Pancreas (tissue), 10 donors: ENCODE results near the gene HYAL2. TPM values are rescaled to one million over a fixed set of nuclear protein-coding genes. Genes with fewer than 3 reads are reported as not detected.

ENCODE experiments used
- ATAC-seq, 4 donors: fragments of 200-7000 bp; cut with Tn5 transposase; one replicate each; pipeline versions ENCODE4 v1.8.0 to v1.9.1; 2020; ENCODE audit warnings: mild to moderate bottlenecking in 4 of 4, moderate library complexity in 4 of 4
- DNase-seq, 6 donors: peaks; one replicate each; pipeline ENCODE4 v3.0.0-alpha.2; 2020
- FAIRE-seq: peaks from 2 replicates; lab custom pipeline; 2012; peaks lifted over from hg19 to GRCh38; lab: Jason Lieb, UNC
- H3K27ac ChIP-seq, 4 donors: fragments of 200-600 bp; sonication (generic); 1 replicate in 3 of 4; 2 replicates in 1 of 4; pipeline versions ENCODE4 v1.5.0 to v1.8.0; 2020
- H3K27me3 ChIP-seq, 4 donors: fragments of 200-600 bp; one replicate each; pipeline ENCODE4 v1.8.0; 2021
- H3K36me3 ChIP-seq, 3 donors: fragments of 200-600 bp; sonication (generic) in 1 of 3; one replicate each; pipeline versions ENCODE4 v1.5.0 to v1.8.0; 2020 to 2021
- H3K4me1 ChIP-seq, 3 donors: fragments of 200-600 bp; one replicate each; pipeline ENCODE4 v1.8.0; 2021
- H3K4me3 ChIP-seq, 4 donors: fragments of 200-600 bp; sonication (generic) in 2 of 4; one replicate each; pipeline versions ENCODE4 v1.5.0 to v1.8.0; 2020 to 2021
- H3K9me3 ChIP-seq, 4 donors: fragments of 200-600 bp; one replicate each; pipeline ENCODE4 v1.8.0; 2021
- WGBS, 2 donors: extraction: QIAGEN DNeasy Blood & Tissue Kit; methylation state at CpG; one replicate each; pipeline ENCODE4 v1.1.7; 2013; 5-methylcytosine and 5-hydroxymethylcytosine counted together
- intact Hi-C, 3 donors: fragments of 100-400 bp; cut with DNase I; formaldehyde crosslinking; loops; one replicate each; pipeline versions ENCODE4 v1.11.1 to v1.14.2; 2022
- polyA plus RNA-seq, 2 donors: library from polyadenylated mRNA; stranded (reverse); fragments of 200-250 nt; gene quantifications; one replicate each; pipeline ENCODE4 v1.2.3, GENCODE V29; 2013
- total RNA-seq, 6 donors: library from RNA; stranded (reverse); fragmentation: NEBNext Ultra II Directional in 4 of 6; extraction: Animal tissue kit (Norgen Biotek cat#: 25700) in 4 of 6; gene quantifications; one replicate each; pipeline versions ENCODE4 v1.2.1 to v1.2.4, GENCODE V29; 2021 to 2023
- TF ChIP-seq, protein P1 (sequence below), 4 donors: fragments of 200-600 bp; sonication (generic) in 3 of 4; IDR thresholded peaks; one replicate each; pipeline versions ENCODE4 v1.5.0 to v1.8.0; 2021; ENCODE audit warnings: antibody characterized with exemption in 4 of 4
- donor health status: healthy with polysubstance abuse.
- donor health status: DM: no; HTN: no; CAD: no; lungs with moderate emphysema.
- donor health status: DM: no; HTN: no; CAD: no.
- donor health status: control.
- donor health status: control.
- donor health status: Bipolar disorder and iron deficiency.
- donor health status: DM: yes; HTN: yes; CAD: no.
- donor health status: DM: no; HTN: no; CAD: no.
- donor health status: DM: no; HTN: no; CAD: no.
- donor health status: DM: yes; HTN: yes; CAD: no.

The HYAL2 gene
- total and polyA plus RNA-seq, 8 donors, result 6.3 to 39.5 (median 14.3) TPM

DNA sequence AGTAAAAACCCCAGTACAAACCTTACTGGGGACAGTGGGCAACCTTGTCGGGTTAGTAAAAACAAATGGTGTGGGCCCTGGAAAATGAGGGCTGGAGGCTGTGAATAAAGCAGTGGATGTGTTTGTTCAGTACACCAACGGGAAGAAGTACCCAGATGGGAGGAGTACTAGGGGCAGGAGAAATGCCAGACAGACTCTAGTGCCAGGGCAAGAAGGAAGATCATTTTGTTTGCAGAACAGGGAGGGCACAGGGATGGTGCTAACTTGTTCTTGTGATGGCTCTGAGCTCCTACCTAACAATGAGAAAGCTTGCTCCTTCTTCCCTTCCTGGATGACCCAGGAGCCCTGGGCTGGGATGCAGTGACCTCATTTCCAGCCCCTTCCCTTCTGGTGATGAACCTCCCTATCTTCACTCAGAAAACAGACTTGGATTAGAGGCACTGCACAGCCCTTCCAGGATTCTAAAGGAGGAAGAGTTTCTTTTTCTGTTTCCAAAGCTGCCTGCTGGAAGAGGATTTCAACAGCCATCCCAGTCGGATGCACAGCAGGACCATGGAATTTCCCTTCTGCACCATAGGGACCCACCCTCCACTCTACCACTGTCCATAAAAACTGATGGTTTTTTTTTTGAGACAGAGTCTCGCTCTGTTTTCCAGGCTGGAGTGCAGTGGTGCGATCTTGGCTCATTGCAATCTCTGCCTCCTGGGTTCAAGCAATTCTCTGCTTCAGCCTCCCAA, 12.0 kb upstream of the HYAL2 start:
- H3K4me1 ChIP-seq, result peaks cover 10 to 42% (median 28%) of the 10 kb centered on the region in 3 donors
- peaks cover 8 to 27% (median 20%) of the 10 kb centered on the region in 3 donors for H3K36me3 ChIP-seq
- peak overlapping the region in 2 of 4 donors; percentile 1 to 95 for H3K27ac ChIP-seq
- WGBS, 2 donors, result 61 to 63% methylated on average over 5 of the region's 5 CpGs
- TF ChIP-seq, protein P1, sequence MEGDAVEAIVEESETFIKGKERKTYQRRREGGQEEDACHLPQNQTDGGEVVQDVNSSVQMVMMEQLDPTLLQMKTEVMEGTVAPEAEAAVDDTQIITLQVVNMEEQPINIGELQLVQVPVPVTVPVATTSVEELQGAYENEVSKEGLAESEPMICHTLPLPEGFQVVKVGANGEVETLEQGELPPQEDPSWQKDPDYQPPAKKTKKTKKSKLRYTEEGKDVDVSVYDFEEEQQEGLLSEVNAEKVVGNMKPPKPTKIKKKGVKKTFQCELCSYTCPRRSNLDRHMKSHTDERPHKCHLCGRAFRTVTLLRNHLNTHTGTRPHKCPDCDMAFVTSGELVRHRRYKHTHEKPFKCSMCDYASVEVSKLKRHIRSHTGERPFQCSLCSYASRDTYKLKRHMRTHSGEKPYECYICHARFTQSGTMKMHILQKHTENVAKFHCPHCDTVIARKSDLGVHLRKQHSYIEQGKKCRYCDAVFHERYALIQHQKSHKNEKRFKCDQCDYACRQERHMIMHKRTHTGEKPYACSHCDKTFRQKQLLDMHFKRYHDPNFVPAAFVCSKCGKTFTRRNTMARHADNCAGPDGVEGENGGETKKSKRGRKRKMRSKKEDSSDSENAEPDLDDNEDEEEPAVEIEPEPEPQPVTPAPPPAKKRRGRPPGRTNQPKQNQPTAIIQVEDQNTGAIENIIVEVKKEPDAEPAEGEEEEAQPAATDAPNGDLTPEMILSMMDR (IDR thresholded peaks at IDR 0.05), result no peak
- no peak for ATAC-seq
- no peak for DNase-seq
- H3K4me3 ChIP-seq, result peak overlapping the region in 1 of 4 donors; percentile 72
- FAIRE-seq, result no peak
- H3K27me3 ChIP-seq, result no peaks in the 10 kb centered on the region
- H3K9me3 ChIP-seq, result no peaks in the 10 kb centered on the region
- intact Hi-C loops, result no loop called here

DNA sequence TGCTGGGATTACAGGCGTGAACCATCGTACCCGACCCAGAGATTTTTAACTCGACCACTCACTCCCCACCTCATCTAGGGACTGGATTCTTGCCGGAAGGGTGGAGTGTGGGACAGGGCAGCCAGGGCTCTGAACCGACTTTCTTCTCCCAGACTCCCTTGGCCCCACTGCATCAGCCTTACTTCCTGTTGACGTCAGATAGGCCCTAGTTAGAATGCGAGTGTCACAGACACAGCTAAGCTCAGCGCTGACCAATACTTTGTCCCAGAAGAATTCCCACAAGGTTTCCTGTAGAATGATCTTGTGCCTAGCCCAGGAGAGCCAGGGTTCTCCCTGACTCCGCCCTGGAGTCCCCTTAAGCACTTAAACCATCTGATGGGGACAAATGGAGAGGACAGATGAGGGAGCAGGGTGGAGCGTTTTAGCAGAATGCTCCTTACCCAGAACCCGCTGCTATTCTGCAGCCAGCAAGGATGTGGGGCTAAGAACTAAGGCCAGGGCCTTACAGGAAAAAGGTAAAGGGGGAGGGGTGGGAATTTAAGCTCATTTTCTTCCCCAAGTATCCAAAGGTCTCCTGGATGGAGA, 11.3 kb upstream of the HYAL2 start:
- no peaks in the 10 kb centered on the region for H3K9me3 ChIP-seq
- TF ChIP-seq, protein P1 (IDR thresholded peaks at IDR 0.05), result no peak
- intact Hi-C loops, result no loop called here
- H3K27me3 ChIP-seq, result no peaks in the 10 kb centered on the region
- FAIRE-seq (no peak), DNase-seq (peak in 1 of 6 donors; percentile 25), ATAC-seq (no peak)
- no peak overlapping the region for H3K4me3 ChIP-seq
- H3K27ac ChIP-seq, result peak overlapping the region in 3 of 4 donors; percentile 1 to 52 (median 3)
- peaks cover 8 to 27% (median 22%) of the 10 kb centered on the region in 3 donors for H3K36me3 ChIP-seq
- H3K4me1 ChIP-seq, result peaks cover 10 to 44% (median 28%) of the 10 kb centered on the region in 3 donors
- 62 to 68% methylated on average over 12 of the region's 12 CpGs for WGBS, 2 donors

DNA sequence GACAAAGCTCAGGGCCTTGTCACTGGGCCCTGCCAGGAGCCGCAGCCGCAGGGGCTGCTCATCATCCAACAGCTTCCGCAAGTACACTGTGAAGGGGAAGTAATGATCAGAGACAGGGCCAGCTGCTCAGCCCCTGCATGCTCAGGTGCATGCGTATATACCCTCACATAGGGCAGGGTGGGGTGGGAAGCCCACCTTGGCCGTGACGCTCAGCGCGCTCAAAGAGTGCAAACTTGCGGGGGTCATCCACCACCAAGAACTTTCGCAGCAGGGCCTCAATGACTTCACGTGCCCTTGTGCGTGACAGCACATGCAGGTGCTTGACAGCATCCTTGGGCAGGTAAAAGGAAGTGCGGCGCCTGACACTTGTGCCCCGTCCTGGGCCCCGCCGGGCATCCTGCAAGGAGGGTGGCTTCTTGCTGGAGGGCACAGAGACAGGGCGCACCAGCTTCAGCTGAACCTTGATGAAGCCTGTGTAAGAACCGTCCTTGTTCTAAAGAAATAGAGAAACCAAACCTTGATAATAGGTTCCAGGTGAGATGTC, 8.9 kb upstream of the HYAL2 start:
- H3K36me3 ChIP-seq, result peaks cover 8 to 27% (median 22%) of the 10 kb centered on the region in 3 donors
- 93 to 95% methylated on average over 19 of the region's 19 CpGs for WGBS, 2 donors
- DNase-seq (peak in 2 of 6 donors; percentile 27 to 68), ATAC-seq (no peak), FAIRE-seq (no peak)
- TF ChIP-seq, protein P1 (IDR thresholded peaks at IDR 0.05), result no peak
- no peak overlapping the region for H3K4me3 ChIP-seq
- intact Hi-C loops, result no loop called here
- H3K27ac ChIP-seq, result no peak overlapping the region
- no peaks in the 10 kb centered on the region for H3K27me3 ChIP-seq
- H3K9me3 ChIP-seq, result no peaks in the 10 kb centered on the region
- H3K4me1 ChIP-seq, result peaks cover 18 to 47% (median 24%) of the 10 kb centered on the region in 3 donors

- no peak for FAIRE-seq
- intact Hi-C loops, result no loop called here
Measured at GRCh38 chr3:50330330-50330729, 7.8 kb upstream of the HYAL2 start.

More at GRCh38 chr3:50330330-50330729, 7.8 kb upstream of the HYAL2 start:
- 90 to 92% methylated on average over 10 of the region's 10 CpGs for WGBS, 2 donors
- no peaks in the 10 kb centered on the region for H3K9me3 ChIP-seq
- H3K36me3 ChIP-seq, result peaks cover 8 to 34% (median 22%) of the 10 kb centered on the region in 3 donors
- peaks cover 18 to 37% (median 23%) of the 10 kb centered on the region in 3 donors for H3K4me1 ChIP-seq
- H3K27ac ChIP-seq, result no peak overlapping the region
- no peaks in the 10 kb centered on the region for H3K27me3 ChIP-seq
- ATAC-seq, result no peak
- no peak overlapping the region for H3K4me3 ChIP-seq
- DNase-seq, result peak in 1 of 6 donors; percentile 47
- TF ChIP-seq, protein P1 (IDR thresholded peaks at IDR 0.05), result no peak
